B cell (primary cell): Measurements from ENCODE around the gene SEMA3E. TPM values are rescaled to one million over a fixed set of nuclear protein-coding genes. Genes with fewer than 3 reads are reported as not detected.

Source experiments
- ATAC-seq: fragments of 200-7000 bp; cut with Tn5 transposase; one replicate; pipeline ENCODE4 v1.10.0; 2021; ENCODE audit warnings: low read depth, mild to moderate bottlenecking, moderate number of reproducible peaks, moderate library complexity
- CTCF ChIA-PET: fragments of 350-600 bp; sonication (Branson Sonifier 250); formaldehyde crosslinking; loops from one replicate; lab custom pipeline; 2021; ENCODE audit warnings: antibody characterized with exemption, inconsistent platforms; lab: Charles Lee
- POLR2A ChIA-PET: fragments of 350-600 bp; sonication (Branson Sonifier 250); formaldehyde crosslinking; loops from one replicate; lab custom pipeline; 2021; ENCODE audit warnings: antibody characterized with exemption; lab: Charles Lee
- DNase-seq: peaks from one replicate; pipeline ENCODE4 v3.0.0; 2013
- H2AFZ ChIP-seq: 2 replicates; pipeline ENCODE4 v1.6.1; 2012; ENCODE audit warnings: mild to moderate bottlenecking, low read depth, low read length; ENCODE audit not compliant: insufficient read depth, poor library complexity, severe bottlenecking
- H3K27ac ChIP-seq, 2 donors: 1 replicate in 1 of 2; 2 replicates in 1 of 2; pipeline ENCODE4 v1.5.1; 2012 to 2013; ENCODE audit warnings: low read length in 2 of 2, mild to moderate bottlenecking in 2 of 2, moderate library complexity in 1 of 2
- H3K27me3 ChIP-seq, 4 experiments: fragments of 200-600 bp in 1 of 4; sonication (generic) in 1 of 4; replicated peaks in 1 of 4; 1 replicate in 2 of 4; 2 replicates in 2 of 4; pipeline versions ENCODE4 v1.6.1 to v1.7.0; 2013 to 2016; ENCODE audit warnings: low read length in 3 of 4, mild to moderate bottlenecking in 2 of 4, mixed read lengths in 1 of 4, moderate library complexity in 1 of 4; ENCODE audit not compliant: insufficient read depth in 4 of 4, control insufficient read depth in 3 of 4; ENCODE audit errors: control extremely low read depth in 1 of 4
- H3K36me3 ChIP-seq, 2 experiments: replicated peaks in 1 of 2; 1 replicate in 1 of 2; 2 replicates in 1 of 2; pipeline versions ENCODE4 v1.6.1 to v1.7.1; 2013; ENCODE audit warnings: low read length in 1 of 2; ENCODE audit not compliant: insufficient read depth in 2 of 2, control insufficient read depth in 1 of 2; ENCODE audit errors: control extremely low read depth in 1 of 2, extremely low read depth in 1 of 2
- H3K4me1 ChIP-seq, 2 donors: fragments of 200-600 bp in 1 of 2; sonication (generic) in 1 of 2; 1 replicate in 1 of 2; 2 replicates in 1 of 2; pipeline versions ENCODE4 v1.5.1 to v1.6.1; 2013 to 2017; ENCODE audit warnings: low read length in 2 of 2; ENCODE audit not compliant: control insufficient read depth in 2 of 2, insufficient read depth in 2 of 2
- H3K4me2 ChIP-seq: replicated peaks from 2 replicates; pipeline ENCODE3; 2012; ENCODE audit warnings: mild to moderate bottlenecking, low read depth, low read length; ENCODE audit not compliant: poor library complexity, severe bottlenecking
- H3K4me3 ChIP-seq, 5 experiments: fragments of 200-600 bp in 1 of 5; sonication (generic) in 1 of 5; 1 replicate in 3 of 5; 2 replicates in 2 of 5; pipeline versions ENCODE4 v1.5.1 to v1.7.0; 2011 to 2016; ENCODE audit warnings: low read length in 4 of 5, mild to moderate bottlenecking in 4 of 5, low read depth in 2 of 5, control low read depth in 1 of 5, moderate library complexity in 1 of 5; ENCODE audit not compliant: insufficient read depth in 1 of 5; ENCODE audit errors: control extremely low read depth in 1 of 5, extremely low read depth in 1 of 5
- H3K79me2 ChIP-seq: fragments of 200-600 bp; sonication (generic); one replicate; pipeline ENCODE4 v1.6.0; 2016; ENCODE audit warnings: low read length; ENCODE audit not compliant: control insufficient read depth, insufficient read depth
- H3K9ac ChIP-seq: fragments of 200-600 bp; sonication (generic); 2 replicates; pipeline ENCODE4 v1.6.1; 2017; ENCODE audit warnings: mild to moderate bottlenecking, low read length, moderate library complexity
- H3K9me3 ChIP-seq, 3 donors: one replicate each; pipeline versions ENCODE4 v1.6.1 to v1.7.1; 2013; ENCODE audit warnings: low read length in 2 of 3; ENCODE audit not compliant: control insufficient read depth in 2 of 3, insufficient read depth in 1 of 3; ENCODE audit errors: control extremely low read depth in 1 of 3
- H4K20me1 ChIP-seq: 2 replicates; pipeline ENCODE4 v1.6.0; 2012; ENCODE audit warnings: mild to moderate bottlenecking, low read length; ENCODE audit not compliant: insufficient read depth, control insufficient read depth, poor library complexity, severe bottlenecking
- H3K27ac Mint-ChIP-seq: one replicate; pipeline ENCODE4 v1.8.0; 2021; ENCODE audit warnings: mixed read lengths
- H3K27me3 Mint-ChIP-seq: one replicate; pipeline ENCODE4 v1.8.0; 2021; ENCODE audit warnings: mixed read lengths
- H3K4me1 Mint-ChIP-seq: one replicate; pipeline ENCODE4 v1.8.0; 2021; ENCODE audit warnings: mixed read lengths
- H3K4me3 Mint-ChIP-seq: one replicate; pipeline ENCODE4 v1.8.0; 2021; ENCODE audit warnings: mixed read lengths
- H3K9me3 Mint-ChIP-seq: one replicate; pipeline ENCODE4 v1.8.0; 2022; ENCODE audit warnings: mixed read lengths; ENCODE audit not compliant: insufficient read depth
- EZH2 ChIP-seq: IDR thresholded peaks from 2 replicates; pipeline ENCODE4 v1.6.1; 2012; ENCODE audit warnings: borderline replicate concordance, low read depth, mild to moderate bottlenecking, moderate library complexity, low read length; ENCODE audit not compliant: insufficient read depth, poor library complexity, severe bottlenecking
- WGBS: methylation state at CpG from one replicate; pipeline ENCODE4 v1.1.5; 2013; ENCODE audit warnings: missing lambda C conversion rate; ENCODE audit not compliant: insufficient coverage; 5-methylcytosine and 5-hydroxymethylcytosine counted together
- intact Hi-C: fragments of 100-400 bp; cut with micrococcal nuclease; formaldehyde crosslinking; loops from one replicate; pipeline ENCODE4 v1.10.0; 2022
- polyA plus RNA-seq: library from polyadenylated mRNA; depleted of rRNA; stranded (reverse); fragments of >200 nt; gene quantifications from 2 replicates; pipeline ENCODE4 v1.2.3, GENCODE V29; 2012
- total RNA-seq, 2 donors: library from RNA; stranded (reverse); fragments of 120-200 nt in 1 of 2; gene quantifications; 1 replicate in 1 of 2; 2 replicates in 1 of 2; pipeline versions ENCODE4 v1.2.3 to v1.2.4, GENCODE V29; 2013 to 2022
- TF ChIP-seq, protein P1 (sequence below): fragments of 200-600 bp; IDR thresholded peaks from one replicate; pipeline ENCODE4 v1.8.0; 2022; ENCODE audit warnings: antibody characterized with exemption, mild to moderate bottlenecking

SEMA3E gene
- total and polyA plus RNA-seq, 2 donors (not counting 1 experiment from before 2014, with no cell fraction given): not detected

DNA sequence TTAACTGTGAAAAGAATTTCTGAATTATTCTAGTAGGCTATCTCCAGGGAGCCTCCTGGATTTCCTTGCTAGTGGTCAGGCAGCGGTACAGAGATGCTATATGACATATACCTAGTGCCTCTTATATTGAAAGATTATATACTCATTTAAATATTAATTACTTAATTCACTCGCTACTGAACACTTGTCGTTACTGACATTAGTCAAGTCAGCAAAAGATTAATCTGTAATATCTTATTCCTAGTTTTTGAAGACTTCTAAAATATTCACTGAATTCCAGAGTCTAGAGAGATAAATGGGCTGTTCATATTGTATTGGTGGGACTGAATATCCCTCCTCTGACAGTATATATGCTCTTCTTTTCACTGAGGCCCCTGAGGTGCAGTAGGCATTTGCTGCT lies 2.9 kb downstream of the SEMA3E start:
- no peak overlapping the region for H3K4me3 ChIP-seq
- H3K79me2 ChIP-seq: no peaks in the 10 kb centered on the region
- DNase-seq: no peak
- no peaks in the 10 kb centered on the region for H3K36me3 ChIP-seq
- ChIA-PET POLR2A (no interaction called here), CTCF (no interaction called here)
- no peaks in the 10 kb centered on the region for H4K20me1 ChIP-seq
- no peaks in the 10 kb centered on the region for H3K9me3 Mint-ChIP-seq
- no peak for ATAC-seq
- peaks cover 5% of the 10 kb centered on the region for H3K27me3 Mint-ChIP-seq
- H3K27me3 ChIP-seq: no peaks in the 10 kb centered on the region
- TF ChIP-seq, protein P1, sequence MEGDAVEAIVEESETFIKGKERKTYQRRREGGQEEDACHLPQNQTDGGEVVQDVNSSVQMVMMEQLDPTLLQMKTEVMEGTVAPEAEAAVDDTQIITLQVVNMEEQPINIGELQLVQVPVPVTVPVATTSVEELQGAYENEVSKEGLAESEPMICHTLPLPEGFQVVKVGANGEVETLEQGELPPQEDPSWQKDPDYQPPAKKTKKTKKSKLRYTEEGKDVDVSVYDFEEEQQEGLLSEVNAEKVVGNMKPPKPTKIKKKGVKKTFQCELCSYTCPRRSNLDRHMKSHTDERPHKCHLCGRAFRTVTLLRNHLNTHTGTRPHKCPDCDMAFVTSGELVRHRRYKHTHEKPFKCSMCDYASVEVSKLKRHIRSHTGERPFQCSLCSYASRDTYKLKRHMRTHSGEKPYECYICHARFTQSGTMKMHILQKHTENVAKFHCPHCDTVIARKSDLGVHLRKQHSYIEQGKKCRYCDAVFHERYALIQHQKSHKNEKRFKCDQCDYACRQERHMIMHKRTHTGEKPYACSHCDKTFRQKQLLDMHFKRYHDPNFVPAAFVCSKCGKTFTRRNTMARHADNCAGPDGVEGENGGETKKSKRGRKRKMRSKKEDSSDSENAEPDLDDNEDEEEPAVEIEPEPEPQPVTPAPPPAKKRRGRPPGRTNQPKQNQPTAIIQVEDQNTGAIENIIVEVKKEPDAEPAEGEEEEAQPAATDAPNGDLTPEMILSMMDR: no peak
- TF ChIP-seq EZH2: no peak
- no peaks in the 10 kb centered on the region for H3K4me1 Mint-ChIP-seq
- H3K9me3 ChIP-seq: no peaks in the 10 kb centered on the region
- no peak overlapping the region for H3K9ac ChIP-seq
- H3K4me1 ChIP-seq: no peaks in the 10 kb centered on the region
- H3K4me2 ChIP-seq: no peak overlapping the region
- intact Hi-C loops: no loop called here
- WGBS: no CpG with 5 or more reads among the region's 3 CpGs
- no peak overlapping the region for H3K27ac Mint-ChIP-seq
- H3K4me3 Mint-ChIP-seq: no peak overlapping the region
- no peak overlapping the region for H3K27ac ChIP-seq
- no peak overlapping the region for H2AFZ ChIP-seq

DNA sequence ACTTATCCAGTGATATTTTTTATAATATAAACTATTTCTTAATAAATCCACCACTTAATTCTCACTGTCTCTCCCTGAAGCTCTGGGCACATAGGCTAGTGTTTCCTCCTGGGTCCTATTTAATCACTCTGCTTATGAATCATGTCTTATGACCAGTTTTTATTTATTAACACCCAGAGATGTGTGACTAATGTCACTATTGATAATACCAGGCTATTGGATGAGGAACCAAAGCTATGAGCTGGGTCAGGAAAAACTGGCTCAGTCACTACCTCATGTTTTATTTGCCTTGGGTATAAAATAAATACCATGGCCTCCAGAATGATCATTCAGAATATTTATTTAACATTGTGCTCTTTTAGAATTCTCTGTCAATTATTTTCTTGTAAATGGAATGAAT lies 5.2 kb downstream of the SEMA3E start:
- DNase-seq: no peak
- H3K27ac ChIP-seq: no peak overlapping the region
- H3K27me3 Mint-ChIP-seq: peaks cover 2% of the 10 kb centered on the region
- H3K9me3 ChIP-seq: no peaks in the 10 kb centered on the region
- ATAC-seq: no peak
- TF ChIP-seq, protein P1: no peak
- no peak for TF ChIP-seq EZH2
- no peak overlapping the region for H2AFZ ChIP-seq
- H3K36me3 ChIP-seq: no peaks in the 10 kb centered on the region
- H3K4me2 ChIP-seq: no peak overlapping the region
- H3K9me3 Mint-ChIP-seq: no peaks in the 10 kb centered on the region
- no peaks in the 10 kb centered on the region for H4K20me1 ChIP-seq
- intact Hi-C loops: no loop called here
- ChIA-PET CTCF (no interaction called here), POLR2A (no interaction called here)
- no peaks in the 10 kb centered on the region for H3K4me1 Mint-ChIP-seq
- H3K79me2 ChIP-seq: no peaks in the 10 kb centered on the region
- no peak overlapping the region for H3K4me3 ChIP-seq
- no peaks in the 10 kb centered on the region for H3K4me1 ChIP-seq
- no peak overlapping the region for H3K4me3 Mint-ChIP-seq
- H3K27ac Mint-ChIP-seq: no peak overlapping the region
- no peak overlapping the region for H3K9ac ChIP-seq
- H3K27me3 ChIP-seq: no peaks in the 10 kb centered on the region
